NCI-H2196 (cell line): ENCODE measurements around the gene MGAT5B.

Source experiments
- DNase-seq: peaks from one replicate; lab custom pipeline; 2025; ENCODE audit not compliant: unreplicated experiment; lab: John Stamatoyannopoulos, UW

MGAT5B gene

DNA sequence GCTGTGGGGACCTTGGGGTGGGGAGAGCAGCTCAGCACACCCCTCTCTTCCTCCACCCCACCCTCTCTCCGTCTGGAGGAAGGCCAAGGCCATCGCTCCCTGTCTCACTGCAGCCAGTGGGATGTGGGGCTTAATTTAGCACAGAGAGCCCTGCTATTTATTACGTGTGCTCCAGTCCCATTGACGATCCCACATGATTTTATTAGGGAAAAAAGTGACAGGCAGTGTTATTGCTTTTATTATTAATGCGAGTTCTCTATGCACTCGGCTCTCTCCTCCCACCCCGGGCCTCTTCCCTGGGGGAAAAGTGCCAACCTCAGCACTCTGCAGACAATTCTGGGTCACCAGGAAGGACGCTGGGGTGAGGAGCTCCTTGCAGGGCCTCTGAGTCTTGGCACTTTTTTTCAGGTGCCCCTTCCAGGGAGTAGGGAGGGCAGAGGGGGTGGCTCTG lies 57.3 kb downstream of the MGAT5B start:
- DNase-seq = no peak

DNA sequence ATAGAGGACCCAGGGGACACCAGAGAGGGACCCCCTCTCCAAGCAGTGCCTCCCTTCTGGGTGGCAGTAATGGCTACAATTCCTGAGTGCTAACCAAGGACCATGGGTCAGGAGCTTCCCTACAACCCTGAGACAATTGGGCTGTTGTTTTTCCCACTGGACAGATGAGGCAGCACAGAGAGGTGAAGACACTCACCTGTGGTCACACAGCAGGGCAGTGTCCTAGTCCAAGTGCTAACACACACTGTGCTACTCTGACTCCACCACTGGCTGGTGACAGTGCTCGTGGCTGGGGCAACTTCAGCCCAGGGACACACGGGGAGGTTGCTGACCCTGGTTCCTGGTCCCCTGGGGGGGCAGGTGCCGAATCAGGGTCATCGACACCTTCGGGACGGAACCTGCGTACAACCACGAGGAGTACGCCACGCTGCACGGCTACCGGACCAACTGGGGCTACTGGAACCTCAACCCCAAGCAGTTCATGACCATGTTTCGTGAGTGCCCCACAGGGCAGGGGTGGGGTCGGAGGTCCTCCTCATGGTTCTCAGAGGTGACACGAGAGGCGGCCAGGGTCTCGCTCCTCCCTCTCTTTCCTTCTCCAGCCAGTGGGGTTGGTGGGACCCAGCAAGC lies 58.1 kb downstream of the MGAT5B start:
- DNase-seq = no peak

DNA sequence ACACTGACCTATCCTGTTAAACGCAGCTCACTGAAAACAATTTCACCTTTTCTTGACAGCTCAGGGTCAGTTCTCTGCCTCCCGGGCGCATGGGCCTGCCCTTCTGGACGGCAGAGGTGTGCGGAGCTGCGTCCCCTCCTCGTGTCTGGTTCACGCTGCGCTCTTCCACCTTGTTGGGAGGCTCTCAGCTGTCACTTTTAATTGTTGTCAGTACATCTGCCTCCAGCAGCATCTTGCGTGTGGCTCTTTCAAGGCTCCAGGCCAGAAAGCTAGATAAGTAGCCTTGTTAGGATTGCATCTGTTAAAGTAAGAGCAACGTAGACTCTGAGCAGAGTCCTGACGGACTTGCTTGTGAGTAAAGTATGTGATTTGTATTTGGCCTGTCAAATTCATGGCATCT lies 59.4 kb downstream of the MGAT5B start:
- no peak for DNase-seq

DNA sequence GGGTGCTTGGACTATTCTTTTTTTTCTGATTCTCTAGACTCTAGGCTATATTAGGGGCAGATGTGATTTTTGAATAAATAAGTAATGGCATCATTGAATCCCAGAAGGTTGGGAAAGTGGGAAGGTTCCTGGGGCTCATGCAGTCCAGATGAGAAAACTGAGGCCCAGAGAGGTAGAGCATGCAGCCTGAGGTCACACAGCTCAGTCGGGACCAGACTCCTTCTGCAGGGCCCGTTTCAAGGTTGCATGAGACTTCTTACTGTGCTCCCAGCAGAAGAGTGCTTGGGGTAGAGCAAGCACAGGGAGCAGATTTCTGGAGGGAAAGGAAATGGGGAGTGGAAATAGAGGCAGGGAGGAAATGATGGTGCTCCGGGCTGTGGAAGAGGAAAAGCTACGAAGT lies 59.8 kb downstream of the MGAT5B start:
- DNase-seq = no peak

DNA sequence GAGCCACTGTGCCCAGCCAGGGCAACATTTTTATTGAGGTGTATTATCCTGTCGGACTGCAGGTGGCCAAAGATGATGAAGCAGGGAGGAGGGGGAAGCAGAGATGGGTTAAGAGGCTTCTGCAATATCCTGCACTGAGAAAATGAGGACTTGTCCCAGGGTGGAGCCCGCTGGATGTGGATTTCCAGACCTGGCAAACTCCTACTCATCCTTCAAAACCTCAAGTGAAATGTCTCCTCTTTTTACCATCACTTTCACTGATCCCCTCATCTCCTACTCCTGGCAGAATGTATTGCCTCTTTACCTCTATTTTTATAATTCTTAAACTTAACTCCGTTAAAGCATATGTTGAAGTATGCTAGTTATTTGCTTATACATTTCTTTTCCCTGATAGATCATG lies 60.9 kb downstream of the MGAT5B start:
- DNase-seq = no peak

DNA sequence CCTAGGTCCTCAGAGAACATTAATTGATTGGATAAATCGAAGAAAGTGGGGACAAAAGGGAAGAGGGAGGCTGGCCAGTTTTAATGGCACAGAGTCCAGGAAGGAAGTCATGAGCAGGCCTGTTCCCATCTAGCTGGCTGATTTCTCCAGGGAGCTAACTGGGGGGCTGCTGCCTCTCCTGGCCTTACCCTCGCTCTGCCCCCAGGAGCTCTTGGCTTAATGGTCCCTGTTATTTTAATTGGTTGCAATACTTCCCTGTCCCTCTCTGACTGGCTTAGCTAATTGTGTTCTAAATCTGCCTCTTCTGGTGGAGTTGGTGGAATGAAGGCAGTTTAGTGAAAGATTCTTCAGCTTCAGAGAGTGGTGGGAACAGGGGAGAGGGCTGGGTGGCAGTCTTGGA lies 61.4 kb downstream of the MGAT5B start:
- no peak for DNase-seq

DNA sequence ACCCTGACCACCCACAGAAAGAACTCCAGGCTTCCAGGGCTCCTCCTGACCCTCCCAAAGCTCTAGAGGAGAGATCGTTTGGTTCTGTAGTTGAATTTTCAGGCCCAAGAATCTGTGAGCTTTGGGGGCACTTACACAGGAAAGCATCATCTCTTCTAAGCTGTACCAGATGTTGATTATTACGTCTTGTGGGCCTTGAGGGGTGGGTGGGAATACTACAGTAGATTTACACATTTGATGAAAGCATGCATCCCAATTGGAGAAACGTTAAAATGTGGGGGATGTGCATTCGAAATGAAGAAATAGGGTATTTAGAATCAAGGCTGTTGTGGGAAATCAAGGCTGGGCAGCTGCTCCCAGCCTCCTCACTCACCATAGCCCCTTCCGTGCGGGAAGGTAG lies 61.9 kb downstream of the MGAT5B start:
- no peak for DNase-seq

DNA sequence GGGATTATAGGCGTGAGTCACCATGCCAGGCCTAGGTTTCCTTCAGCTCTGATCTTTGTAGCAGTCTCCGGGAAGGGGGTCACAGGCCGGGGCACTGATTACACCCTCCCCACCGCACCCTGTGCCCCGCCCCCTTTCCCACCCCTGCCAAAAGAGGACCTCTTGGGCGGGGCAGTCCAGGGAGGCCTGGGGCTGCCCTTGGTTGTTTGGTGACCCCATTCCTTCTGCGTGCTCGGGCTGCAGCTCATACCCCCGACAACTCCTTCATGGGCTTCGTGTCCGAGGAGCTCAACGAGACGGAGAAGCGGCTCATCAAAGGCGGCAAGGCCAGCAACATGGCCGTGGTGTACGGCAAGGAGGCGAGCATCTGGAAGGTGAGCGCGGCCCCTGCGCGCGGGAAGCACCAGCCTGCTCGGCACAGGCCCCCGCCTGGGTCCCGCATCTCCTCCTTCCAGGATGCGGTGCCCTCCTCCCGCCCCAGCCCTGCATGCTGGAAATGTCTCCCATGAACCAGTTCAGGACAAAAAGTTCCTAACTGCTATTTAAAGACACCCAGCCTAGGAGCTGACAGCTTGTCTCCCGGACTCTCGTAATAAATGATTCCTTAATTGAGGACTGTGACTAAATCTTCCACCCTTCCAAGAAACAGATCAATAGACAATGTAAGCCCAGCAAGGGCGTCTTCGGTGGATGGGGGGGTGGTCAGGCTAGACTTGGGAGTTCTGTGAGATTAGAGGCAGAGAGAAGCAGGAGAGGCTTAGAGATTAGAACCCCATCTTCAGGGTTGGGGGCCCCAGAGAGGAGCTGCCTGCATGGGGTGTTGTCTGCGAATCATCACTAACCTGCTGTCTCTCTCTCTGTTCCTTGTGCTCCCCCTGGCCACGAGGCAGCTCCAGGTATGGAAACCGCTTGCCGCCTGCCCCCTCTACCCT lies 64.5 kb downstream of the MGAT5B start:
- DNase-seq = no peak

DNA sequence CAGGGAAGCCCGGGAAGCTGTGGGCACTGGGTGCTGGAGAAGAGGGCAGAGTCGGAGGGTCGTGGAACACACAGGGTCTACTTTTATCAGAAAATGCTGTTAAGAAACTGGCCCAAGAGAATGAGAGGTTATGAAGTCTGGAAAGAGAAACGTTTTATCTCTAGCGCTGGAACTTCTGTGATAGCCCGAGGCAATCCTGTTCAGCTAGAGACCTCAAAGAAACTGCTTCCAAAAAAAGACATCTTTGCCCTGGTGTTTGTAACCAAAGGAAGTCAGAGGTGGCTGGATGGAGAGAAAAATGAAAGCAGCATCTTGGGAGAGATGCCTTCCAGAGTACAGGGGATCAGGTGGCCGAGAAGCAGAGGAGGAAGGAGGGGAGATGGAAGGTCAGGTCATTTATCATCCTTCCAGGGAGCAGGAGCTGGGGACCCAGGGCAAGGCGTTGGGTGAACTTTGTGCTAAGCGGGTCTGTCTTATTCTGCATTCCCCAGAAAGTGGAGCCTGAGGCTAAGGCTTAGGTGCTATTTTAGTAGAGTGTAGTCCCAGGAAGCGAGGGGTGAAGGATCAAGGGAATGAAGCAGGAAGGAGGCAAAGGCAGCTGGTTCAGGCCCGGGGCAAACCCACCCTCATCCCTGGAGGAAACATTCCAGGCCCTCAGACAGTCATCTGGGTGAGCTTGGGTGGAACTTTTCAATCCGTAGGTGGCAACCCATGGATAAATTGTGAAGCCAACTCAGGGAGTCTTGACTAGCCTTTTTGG lies 66.5 kb downstream of the MGAT5B start:
- no peak for DNase-seq

DNA sequence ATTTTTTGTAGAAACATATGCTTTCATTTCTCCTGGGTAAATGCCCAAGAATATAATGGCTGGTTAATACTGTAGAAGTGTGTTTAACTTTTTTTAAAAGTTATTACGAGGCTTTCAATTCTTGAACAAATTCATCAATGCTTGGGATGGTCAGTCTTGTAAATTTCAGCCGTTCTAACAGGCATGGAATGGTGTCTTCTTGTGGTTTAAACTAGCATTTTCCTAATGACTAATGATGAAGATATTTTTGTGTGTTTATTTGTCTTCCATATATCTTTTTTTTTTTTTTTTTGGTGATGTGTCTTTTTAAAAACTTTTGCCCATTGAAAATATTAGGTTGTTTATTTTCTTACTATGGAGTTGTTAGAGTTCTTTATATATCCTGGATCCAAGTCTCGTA lies 67.1 kb downstream of the MGAT5B start:
- DNase-seq = no peak

DNA sequence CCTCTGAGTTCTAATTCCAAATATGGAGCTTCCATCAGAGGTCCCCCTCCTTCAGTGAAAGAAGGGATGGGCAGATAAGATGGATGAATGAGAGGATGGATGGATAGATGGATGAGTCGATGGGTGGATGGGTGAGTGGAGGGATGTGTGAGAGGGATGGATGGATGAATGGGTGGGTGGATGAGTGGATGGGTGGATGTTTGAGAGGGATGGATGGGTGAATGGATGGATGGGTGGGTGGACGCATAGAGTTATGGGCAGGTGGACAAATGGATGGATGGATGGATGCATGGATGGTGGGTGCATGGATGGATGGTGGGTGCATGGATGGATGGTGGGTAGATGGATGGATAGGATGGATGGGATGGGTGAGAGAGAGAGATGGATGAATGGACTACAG lies 69.0 kb downstream of the MGAT5B start:
- no peak for DNase-seq

DNA sequence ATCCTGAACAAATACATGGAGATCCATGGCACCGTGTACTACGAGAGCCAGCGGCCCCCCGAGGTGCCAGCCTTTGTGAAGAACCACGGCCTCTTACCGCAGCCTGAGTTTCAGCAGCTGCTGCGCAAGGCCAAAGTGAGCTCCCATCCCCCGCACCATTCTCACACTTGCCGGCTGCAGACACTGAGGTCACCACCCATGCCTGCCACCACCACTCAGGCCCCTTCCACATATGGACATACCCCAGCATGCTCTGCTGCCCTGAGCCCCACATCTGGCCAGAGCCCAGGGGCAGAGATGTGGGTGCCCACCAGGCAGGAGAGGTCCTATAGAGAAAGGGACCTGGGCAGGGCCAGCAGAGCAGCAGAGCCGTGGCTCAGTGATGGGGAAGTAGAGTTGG lies 69.8 kb downstream of the MGAT5B start:
- DNase-seq = no peak

DNA sequence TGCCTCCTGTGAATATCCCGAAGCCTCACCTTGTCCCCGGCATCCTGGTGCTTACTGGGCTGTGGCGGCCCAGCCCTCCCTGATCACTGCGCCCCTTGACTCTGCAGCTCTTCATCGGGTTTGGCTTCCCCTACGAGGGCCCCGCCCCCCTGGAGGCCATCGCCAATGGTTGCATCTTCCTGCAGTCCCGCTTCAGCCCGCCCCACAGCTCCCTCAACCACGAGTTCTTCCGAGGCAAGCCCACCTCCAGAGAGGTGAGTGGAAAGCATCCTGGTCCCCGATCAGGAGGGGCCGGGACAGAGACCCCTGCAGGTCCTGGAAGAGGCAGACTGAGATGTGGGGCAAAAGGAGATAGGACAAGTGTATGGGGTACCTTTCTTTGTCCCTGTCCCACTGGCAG lies 72.1 kb downstream of the MGAT5B start:
- DNase-seq = no peak

DNA sequence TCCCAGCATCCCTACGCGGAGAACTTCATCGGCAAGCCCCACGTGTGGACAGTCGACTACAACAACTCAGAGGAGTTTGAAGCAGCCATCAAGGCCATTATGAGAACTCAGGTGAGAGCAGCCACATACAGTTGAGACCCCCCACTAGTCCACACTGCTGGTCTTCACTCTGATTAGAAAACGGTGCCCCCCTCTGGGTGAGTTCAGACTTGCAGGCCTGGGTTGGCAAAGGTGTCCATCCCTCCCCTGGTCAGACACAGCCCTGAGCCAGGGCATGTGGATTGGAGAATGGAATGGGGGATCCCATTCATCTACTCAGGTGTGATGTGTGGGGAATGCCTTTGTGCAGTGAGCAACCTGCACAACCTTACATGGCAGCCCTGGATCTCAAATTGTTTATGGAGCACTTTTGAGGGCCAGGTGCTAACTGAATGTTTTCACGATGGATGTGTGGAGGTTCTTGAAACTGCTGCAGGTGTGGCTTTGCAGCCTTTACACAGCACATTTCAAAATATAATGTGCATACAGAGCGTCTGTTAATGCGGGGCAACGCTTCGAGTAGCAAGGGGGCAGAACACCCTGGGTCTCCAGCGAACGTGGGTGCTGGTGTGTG lies 72.6 kb downstream of the MGAT5B start:
- DNase-seq = no peak

DNA sequence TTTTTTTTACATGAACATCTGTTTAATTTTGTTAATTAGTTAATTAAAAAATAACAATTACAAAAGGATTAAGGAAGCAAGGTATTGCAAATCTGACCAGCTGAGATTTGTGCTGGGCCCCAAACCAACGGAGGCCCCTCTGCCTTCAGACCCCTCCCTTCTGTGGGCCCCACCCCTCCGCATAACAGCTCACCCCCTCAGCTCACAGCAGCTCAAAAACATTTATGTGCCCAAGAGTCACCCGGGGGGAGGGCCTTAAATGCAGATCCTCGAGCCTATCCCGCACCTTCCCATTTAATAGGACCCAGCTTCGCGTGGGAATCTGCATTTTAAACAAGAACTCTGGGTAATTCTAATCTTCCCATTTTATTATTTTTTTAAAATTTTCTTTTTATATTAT lies 75.0 kb downstream of the MGAT5B start:
- no peak for DNase-seq

DNA sequence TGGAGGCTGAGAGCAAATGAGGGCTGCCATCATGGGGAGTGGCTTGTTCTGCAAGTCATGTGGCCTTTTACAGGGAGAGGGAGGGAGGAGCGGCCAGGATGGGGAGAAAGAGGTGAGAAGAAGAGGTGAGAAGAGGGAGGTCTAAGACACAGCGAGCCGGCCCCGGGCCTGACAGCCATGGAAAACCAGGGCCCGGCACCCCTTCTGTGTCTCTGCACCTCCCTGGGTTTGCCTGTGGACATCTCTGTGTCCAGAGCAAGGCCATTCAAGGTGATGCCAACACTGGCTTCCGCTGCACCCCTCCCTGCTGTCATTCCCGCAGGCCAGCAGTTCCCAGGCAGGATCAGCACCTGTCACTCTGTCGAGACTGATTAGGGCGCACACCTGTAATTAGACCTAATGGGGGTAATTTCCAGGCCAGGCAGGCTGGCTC lies 75.6 kb downstream of the MGAT5B start:
- DNase-seq = no peak

DNA sequence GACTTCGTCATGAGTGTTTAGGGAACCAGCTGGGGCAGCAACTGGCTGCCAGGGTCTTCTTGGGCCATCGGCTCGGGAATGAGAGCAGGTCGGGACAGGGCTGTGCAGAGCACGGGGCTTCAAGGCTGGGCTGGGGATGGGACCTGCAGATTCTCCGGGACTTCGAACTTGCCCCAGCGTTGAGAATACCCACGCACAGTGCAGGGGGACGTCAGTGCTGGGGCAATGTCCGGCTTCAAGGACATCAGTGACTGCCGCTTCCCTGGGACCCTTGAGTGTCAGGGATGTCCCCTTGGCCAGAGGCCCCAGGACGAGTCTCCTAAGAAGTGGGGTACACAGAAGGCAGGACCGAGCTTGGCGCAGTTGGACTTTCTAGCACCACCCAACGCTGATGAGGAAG lies 76.3 kb downstream of the MGAT5B start:
- DNase-seq = no peak

DNA sequence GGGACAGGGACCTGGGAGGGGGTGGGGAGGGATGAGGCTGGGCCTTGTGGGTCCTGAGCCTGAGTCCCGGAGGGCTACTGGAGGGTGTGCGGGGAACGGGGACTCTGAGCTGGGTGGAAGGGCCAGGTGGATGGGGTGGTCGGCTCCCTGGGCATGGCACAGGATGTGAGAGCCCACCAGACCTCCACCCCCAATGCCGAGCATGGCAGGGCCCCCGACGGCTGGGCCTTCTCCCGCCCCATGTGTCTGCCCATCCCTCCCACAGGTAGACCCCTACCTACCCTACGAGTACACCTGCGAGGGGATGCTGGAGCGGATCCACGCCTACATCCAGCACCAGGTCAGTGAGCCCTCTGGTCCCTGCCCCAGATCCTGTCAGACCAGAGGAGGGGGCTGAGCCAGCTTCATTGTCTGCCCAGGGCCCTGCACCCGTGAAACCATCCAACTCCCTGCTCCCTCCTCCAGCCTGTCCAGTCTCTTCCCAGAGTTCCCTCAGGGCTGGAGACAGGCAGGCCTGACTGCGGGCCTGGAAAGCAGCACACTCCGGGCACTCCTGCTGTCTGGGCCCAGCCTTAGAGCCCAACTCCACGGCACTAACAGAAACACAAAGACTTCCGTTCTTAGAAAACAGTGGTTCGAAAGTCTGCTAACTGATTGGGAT lies 78.0 kb downstream of the MGAT5B start:
- DNase-seq = no peak

DNA sequence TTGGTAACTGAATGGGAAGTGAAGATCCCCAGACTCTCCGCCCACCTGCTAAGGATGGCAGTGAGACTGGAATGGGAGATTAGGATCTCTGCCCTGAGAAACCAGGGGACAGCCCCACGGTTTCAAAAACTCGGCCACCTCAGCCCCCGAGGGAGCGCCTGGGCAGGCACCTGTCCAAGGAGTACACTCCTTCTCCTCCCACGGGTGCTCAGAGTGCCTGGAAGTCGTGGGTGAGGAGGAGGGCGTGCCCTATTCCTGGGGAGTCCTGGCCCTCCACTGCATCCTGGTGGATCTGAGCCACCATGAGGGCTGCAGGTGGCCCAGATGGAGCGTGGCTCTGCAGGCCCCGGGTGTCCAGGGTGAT lies 78.5 kb downstream of the MGAT5B start:
- DNase-seq = no peak

DNA sequence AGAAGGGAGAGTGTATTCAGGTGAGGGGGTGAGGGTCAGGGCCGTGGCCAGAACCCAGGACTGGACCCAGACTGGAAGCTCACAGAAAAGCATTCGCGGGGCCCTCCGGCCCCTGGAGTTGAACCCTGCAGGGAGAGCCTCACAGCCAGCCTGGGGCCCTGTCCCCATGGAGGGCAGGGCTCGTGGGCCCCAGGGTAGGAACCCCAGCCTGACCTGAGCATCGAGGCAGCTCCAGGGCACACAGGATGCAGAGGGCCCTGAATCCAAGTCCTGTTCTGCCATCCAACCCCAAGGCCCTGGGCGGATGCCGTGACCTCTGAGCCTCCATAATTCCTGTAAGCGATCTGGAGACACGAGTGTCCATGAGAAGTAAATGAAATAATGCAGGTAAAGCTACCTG lies 79.1 kb downstream of the MGAT5B start:
- DNase-seq = no peak

DNA sequence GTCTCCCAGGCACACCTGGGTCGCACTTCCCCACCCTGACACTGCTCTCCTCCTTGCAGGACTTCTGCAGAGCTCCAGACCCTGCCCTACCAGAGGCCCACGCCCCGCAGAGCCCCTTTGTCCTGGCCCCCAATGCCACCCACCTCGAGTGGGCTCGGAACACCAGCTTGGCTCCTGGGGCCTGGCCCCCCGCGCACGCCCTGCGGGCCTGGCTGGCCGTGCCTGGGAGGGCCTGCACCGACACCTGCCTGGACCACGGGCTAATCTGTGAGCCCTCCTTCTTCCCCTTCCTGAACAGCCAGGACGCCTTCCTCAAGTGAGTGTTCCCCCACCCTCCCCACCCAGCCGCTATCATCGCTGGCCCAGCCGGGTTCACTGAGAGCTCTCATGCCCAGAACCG lies 79.6 kb downstream of the MGAT5B start:
- DNase-seq = no peak
